ENCODE measurements around the gene TBC1D3B.

- no peak for TF ChIP-seq GABPB1 (CRISPR knock-in tag; IDR thresholded peaks at IDR 0.05)
- TF ChIP-seq, protein P1, sequence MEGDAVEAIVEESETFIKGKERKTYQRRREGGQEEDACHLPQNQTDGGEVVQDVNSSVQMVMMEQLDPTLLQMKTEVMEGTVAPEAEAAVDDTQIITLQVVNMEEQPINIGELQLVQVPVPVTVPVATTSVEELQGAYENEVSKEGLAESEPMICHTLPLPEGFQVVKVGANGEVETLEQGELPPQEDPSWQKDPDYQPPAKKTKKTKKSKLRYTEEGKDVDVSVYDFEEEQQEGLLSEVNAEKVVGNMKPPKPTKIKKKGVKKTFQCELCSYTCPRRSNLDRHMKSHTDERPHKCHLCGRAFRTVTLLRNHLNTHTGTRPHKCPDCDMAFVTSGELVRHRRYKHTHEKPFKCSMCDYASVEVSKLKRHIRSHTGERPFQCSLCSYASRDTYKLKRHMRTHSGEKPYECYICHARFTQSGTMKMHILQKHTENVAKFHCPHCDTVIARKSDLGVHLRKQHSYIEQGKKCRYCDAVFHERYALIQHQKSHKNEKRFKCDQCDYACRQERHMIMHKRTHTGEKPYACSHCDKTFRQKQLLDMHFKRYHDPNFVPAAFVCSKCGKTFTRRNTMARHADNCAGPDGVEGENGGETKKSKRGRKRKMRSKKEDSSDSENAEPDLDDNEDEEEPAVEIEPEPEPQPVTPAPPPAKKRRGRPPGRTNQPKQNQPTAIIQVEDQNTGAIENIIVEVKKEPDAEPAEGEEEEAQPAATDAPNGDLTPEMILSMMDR (IDR thresholded peaks at IDR 0.05) = no peak
- TF ChIP-seq MAX (CRISPR knock-in tag; IDR thresholded peaks at IDR 0.05) = no peak
These were observed 45.0 kb downstream of the TBC1D3B start for GRCh38 chr17:36131421-36131820.

Data from WTC11 (cell line).